CD4-positive, alpha-beta memory T cell (primary cell): ENCODE measurements around the gene GRID1. TPM values are rescaled to one million over a fixed set of nuclear protein-coding genes. Genes with fewer than 3 reads are reported as not detected.

Source experiments
- CTCF ChIA-PET: fragments of 350-600 bp; sonication (Branson Sonifier 250); formaldehyde crosslinking; loops from one replicate; lab custom pipeline; 2021; ENCODE audit warnings: inconsistent platforms; ENCODE audit not compliant: partially characterized antibody; lab: Charles Lee
- POLR2A ChIA-PET: fragments of 350-600 bp; sonication (Branson Sonifier 250); formaldehyde crosslinking; loops from one replicate; lab custom pipeline; 2021; ENCODE audit not compliant: partially characterized antibody; lab: Charles Lee
- DNase-seq, 5 donors: peaks; one replicate each; pipeline versions ENCODE4 v3.0.0 to v3.0.0-alpha.2; 2020 to 2022; ENCODE audit warnings: mixed read lengths in 1 of 5
- H3K27ac ChIP-seq: one replicate; pipeline ENCODE4 v1.7.0; 2013; ENCODE audit warnings: low read depth, low read length
- H3K27me3 ChIP-seq: 2 replicates; pipeline ENCODE4 v1.7.0; 2013; ENCODE audit warnings: mild to moderate bottlenecking, low read length, moderate library complexity; ENCODE audit not compliant: insufficient read depth
- H3K36me3 ChIP-seq: 2 replicates; pipeline ENCODE4 v1.7.0; 2013; ENCODE audit warnings: mild to moderate bottlenecking, low read length, moderate library complexity; ENCODE audit not compliant: insufficient read depth
- H3K4me1 ChIP-seq: 2 replicates; pipeline ENCODE4 v1.7.0; 2013; ENCODE audit warnings: mild to moderate bottlenecking, low read length, moderate library complexity; ENCODE audit not compliant: insufficient read depth
- H3K4me3 ChIP-seq, 2 donors: one replicate each; pipeline ENCODE4 v1.7.0; 2013; ENCODE audit warnings: low read length in 2 of 2, mild to moderate bottlenecking in 1 of 2
- H3K9me3 ChIP-seq, 2 donors: one replicate each; pipeline ENCODE4 v1.7.0; 2013; ENCODE audit warnings: low read length in 2 of 2, control low read depth in 1 of 2; ENCODE audit not compliant: control insufficient read depth in 1 of 2
- H3K27ac Mint-ChIP-seq, 7 donors: one replicate each; pipeline ENCODE4 v1.8.0; 2020 to 2021; ENCODE audit warnings: mixed read lengths in 7 of 7, mild to moderate bottlenecking in 6 of 7, inconsistent platforms in 3 of 7, moderate library complexity in 3 of 7
- H3K27me3 Mint-ChIP-seq, 2 donors: one replicate each; pipeline ENCODE4 v1.8.0; 2020 to 2021; ENCODE audit warnings: mixed read lengths in 2 of 2
- H3K36me3 Mint-ChIP-seq, 2 donors: one replicate each; pipeline ENCODE4 v1.8.0; 2020 to 2021; ENCODE audit warnings: mixed read lengths in 2 of 2, inconsistent platforms in 1 of 2, mild to moderate bottlenecking in 1 of 2
- H3K4me1 Mint-ChIP-seq, 4 donors: one replicate each; pipeline ENCODE4 v1.8.0; 2020 to 2021; ENCODE audit warnings: mixed read lengths in 4 of 4, mild to moderate bottlenecking in 1 of 4
- H3K4me3 Mint-ChIP-seq, 8 donors: one replicate each; pipeline ENCODE4 v1.8.0; 2020 to 2021; ENCODE audit warnings: mixed read lengths in 8 of 8, mild to moderate bottlenecking in 7 of 8, moderate library complexity in 6 of 8, inconsistent platforms in 3 of 8
- H3K9me3 Mint-ChIP-seq, 8 donors: one replicate each; pipeline ENCODE4 v1.8.0; 2020 to 2021; ENCODE audit warnings: mixed read lengths in 8 of 8, mild to moderate bottlenecking in 5 of 8, inconsistent platforms in 3 of 8, moderate library complexity in 1 of 8
- intact Hi-C: fragments of 100-400 bp; cut with micrococcal nuclease; formaldehyde crosslinking; loops from one replicate; pipeline ENCODE4 v1.15.1; 2023
- polyA plus RNA-seq, 2 donors: library from polyadenylated mRNA; unstranded; fragments of 300-500 nt; fragmentation: Illumina TruSeq; gene quantifications; one replicate each; pipeline ENCODE4 v1.2.3, GENCODE V29; 2021
- total RNA-seq, 2 experiments: library from RNA; stranded (reverse); gene quantifications; one replicate each; pipeline ENCODE4 v1.2.3, GENCODE V29; 2021

The GRID1 gene
- total and polyA plus RNA-seq, 4 experiments from 2014 or later: not detected

DNA sequence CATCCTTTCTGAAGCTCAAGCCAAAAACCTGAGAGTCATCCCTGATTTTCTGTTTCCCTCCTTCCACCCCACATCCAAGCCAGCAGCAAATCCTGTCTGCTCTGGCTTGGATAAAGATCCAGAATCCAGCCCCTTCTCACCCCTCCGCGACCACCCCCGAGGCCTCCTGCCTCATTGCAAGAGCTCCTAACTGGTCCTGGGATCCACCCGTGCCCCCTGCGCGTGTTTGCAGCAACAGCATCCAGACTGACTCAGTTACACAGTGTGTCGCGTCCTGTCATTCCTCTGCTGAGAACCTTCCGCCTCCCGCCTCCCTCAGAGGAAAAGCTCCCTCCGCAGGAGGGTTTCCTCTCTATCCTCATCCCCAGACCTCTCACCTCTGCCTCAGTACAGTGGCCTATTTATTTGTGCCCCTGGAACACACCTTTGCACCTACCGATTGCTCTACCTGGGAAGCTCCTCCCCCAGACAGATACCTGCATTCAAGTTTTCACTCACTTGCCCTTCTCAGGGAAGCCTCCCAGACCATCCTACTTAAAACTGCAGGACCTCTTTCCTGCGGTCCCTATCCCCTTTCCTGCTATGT, 21.6 kb upstream of the GRID1 start:
- H3K4me3 Mint-ChIP-seq: peak overlapping the region in 5 of 8 donors; percentile 19 to 66 (median 53)
- no peak overlapping the region for H3K4me3 ChIP-seq
- H3K27ac ChIP-seq: no peak overlapping the region
- no peaks in the 10 kb centered on the region for H3K9me3 ChIP-seq
- H3K27ac Mint-ChIP-seq: no peak overlapping the region
- intact Hi-C loops: no loop called here
- POLR2A ChIA-PET: no interaction called here
- no peaks in the 10 kb centered on the region for H3K9me3 Mint-ChIP-seq
- no peaks in the 10 kb centered on the region for H3K27me3 ChIP-seq
- CTCF ChIA-PET: interaction anchor here (0.7 to 1.3 kb wide), 3 partner anchors 10 to 17 kb away, joined by 3 to 4 read pairs (median 4); no protein-coding TSS in a partner anchor
- no peaks in the 10 kb centered on the region for H3K36me3 ChIP-seq
- peaks cover 5% of the 10 kb centered on the region for H3K4me1 ChIP-seq
- no peak for DNase-seq
- H3K27me3 Mint-ChIP-seq: peaks cover 24% of the 10 kb centered on the region in 2 donors
- H3K4me1 Mint-ChIP-seq: peaks cover 4 to 11% (median 5%) of the 10 kb centered on the region in 4 donors
- H3K36me3 Mint-ChIP-seq: no peaks in the 10 kb centered on the region

DNA sequence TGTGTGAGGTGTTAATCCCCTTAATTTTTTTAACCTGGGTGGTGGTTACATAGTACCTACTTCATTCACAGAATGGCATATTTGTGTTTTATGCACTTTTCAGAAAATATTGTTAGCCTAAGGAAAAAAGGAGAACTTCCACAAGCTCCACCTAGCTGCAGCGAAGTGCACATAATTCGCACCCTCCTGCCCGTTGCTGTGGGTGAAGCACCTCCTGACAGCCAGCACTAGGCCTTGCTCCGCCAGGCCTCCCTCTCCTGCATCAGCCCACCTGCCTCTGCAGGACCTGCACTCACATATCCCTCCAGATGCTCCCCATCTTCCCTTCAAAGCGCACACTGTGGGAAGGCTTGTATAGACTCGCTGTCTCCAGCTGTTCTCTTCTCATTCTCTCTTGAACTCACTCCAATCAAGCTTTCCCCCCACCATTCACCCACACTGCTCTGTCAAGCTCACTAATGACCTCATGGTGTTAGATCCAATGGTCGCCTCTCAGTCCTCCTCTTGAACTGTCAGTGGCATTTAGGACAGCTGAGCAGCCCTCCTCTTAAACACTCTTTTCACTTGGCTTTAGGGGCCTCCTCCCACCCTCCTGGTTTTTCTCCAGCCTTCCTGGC, 20.7 kb upstream of the GRID1 start:
- Histone ChIP-seq H3K27ac (no peak overlapping the region), H3K36me3 (no peaks in the 10 kb centered on the region), H3K4me1 (peaks cover 5% of the 10 kb centered on the region), H3K9me3 (no peaks in the 10 kb centered on the region), H3K27me3 (no peaks in the 10 kb centered on the region), H3K4me3 (no peak overlapping the region)
- ChIA-PET POLR2A (no interaction called here), CTCF (interaction anchor here (1.3 kb wide), 1 partner anchor 9 kb away, joined by 4 read pairs; no protein-coding TSS in a partner anchor)
- H3K9me3 Mint-ChIP-seq: no peaks in the 10 kb centered on the region
- H3K27me3 Mint-ChIP-seq: peaks cover 24% of the 10 kb centered on the region in 2 donors
- no peak for DNase-seq
- intact Hi-C loops: no loop called here
- H3K4me1 Mint-ChIP-seq: peaks cover 4 to 10% (median 5%) of the 10 kb centered on the region in 4 donors
- H3K36me3 Mint-ChIP-seq: no peaks in the 10 kb centered on the region
- peak overlapping the region in 2 of 7 donors; percentile 11 to 53 for H3K27ac Mint-ChIP-seq
- H3K4me3 Mint-ChIP-seq: peak overlapping the region in 2 of 8 donors; percentile 6 to 33

DNA sequence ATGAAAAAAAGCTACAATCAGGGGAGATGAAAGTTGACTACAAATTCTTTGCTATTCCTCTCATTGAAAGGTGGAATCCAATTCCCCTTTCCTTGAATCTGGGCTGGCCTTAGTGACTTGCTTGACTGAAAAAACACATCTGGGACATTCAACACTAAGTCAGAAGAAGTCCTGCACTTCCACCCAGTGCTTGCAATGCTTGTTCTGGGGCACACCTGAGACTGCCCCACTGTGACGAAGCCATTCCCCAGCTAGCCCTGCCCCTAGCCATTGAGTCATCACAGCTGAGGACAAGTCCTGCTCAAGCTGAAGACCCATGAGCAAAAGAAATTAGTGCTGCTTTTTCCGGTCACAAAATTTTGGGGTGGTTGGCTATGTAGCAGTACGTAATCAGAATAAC, 19.2 kb upstream of the GRID1 start:
- Mint-ChIP-seq H3K36me3 (no peaks in the 10 kb centered on the region), H3K4me3 (no peak overlapping the region), H3K9me3 (no peaks in the 10 kb centered on the region), H3K27me3 (peaks cover 24 to 26% of the 10 kb centered on the region in 2 donors), H3K4me1 (peaks cover 4 to 10% (median 5%) of the 10 kb centered on the region in 4 donors), H3K27ac (no peak overlapping the region)
- Histone ChIP-seq H3K4me3 (no peak overlapping the region), H3K4me1 (peaks cover 5% of the 10 kb centered on the region), H3K27me3 (peaks cover 3% of the 10 kb centered on the region), H3K27ac (no peak overlapping the region), H3K36me3 (no peaks in the 10 kb centered on the region), H3K9me3 (no peaks in the 10 kb centered on the region)
- DNase-seq: no peak
- ChIA-PET CTCF (interaction anchor here (0.5 kb wide), 1 partner anchor 183 kb away, joined by 4 read pairs; no protein-coding TSS in a partner anchor), POLR2A (no interaction called here)
- intact Hi-C loops: no loop called here

DNA sequence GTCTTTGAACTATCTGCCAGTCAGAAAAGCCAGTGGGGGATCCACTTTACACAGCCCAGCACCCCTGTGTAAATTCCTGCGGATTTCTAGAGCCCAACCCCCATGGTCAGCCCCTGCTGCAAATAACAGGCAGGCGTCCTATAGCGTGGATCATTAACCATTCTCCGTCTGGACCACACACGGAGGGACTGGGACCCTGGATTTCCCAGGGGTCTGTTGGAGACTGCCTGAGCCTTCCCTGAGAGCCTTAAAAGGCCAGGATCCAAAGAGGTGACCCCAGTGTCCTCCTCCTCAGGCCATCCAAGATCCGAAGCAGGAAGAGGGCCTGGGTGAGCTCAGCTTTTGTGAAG, 11.2 kb upstream of the GRID1 start:
- Histone ChIP-seq H3K9me3 (no peaks in the 10 kb centered on the region), H3K4me3 (no peak overlapping the region), H3K36me3 (no peaks in the 10 kb centered on the region), H3K4me1 (peaks cover 4% of the 10 kb centered on the region), H3K27ac (no peak overlapping the region), H3K27me3 (peaks cover 12% of the 10 kb centered on the region)
- DNase-seq: no peak
- Mint-ChIP-seq H3K36me3 (no peaks in the 10 kb centered on the region), H3K27ac (no peak overlapping the region), H3K9me3 (no peaks in the 10 kb centered on the region), H3K4me1 (peaks cover 0 to 1% (median 0%) of the 10 kb centered on the region in 4 donors), H3K4me3 (no peak overlapping the region), H3K27me3 (peaks cover 15 to 17% of the 10 kb centered on the region in 2 donors)
- intact Hi-C loops: loop anchor here (5.0 to 10.0 kb wide), 2 partner anchors 383 to 1450 kb away; no protein-coding TSS in a partner anchor
- CTCF ChIA-PET: interaction anchor here (0.7 to 6.6 kb wide), 8 partner anchors 10 to 1839 kb away, joined by 3 to 74 read pairs (median 4); no protein-coding TSS in a partner anchor
- POLR2A ChIA-PET: no interaction called here

DNA sequence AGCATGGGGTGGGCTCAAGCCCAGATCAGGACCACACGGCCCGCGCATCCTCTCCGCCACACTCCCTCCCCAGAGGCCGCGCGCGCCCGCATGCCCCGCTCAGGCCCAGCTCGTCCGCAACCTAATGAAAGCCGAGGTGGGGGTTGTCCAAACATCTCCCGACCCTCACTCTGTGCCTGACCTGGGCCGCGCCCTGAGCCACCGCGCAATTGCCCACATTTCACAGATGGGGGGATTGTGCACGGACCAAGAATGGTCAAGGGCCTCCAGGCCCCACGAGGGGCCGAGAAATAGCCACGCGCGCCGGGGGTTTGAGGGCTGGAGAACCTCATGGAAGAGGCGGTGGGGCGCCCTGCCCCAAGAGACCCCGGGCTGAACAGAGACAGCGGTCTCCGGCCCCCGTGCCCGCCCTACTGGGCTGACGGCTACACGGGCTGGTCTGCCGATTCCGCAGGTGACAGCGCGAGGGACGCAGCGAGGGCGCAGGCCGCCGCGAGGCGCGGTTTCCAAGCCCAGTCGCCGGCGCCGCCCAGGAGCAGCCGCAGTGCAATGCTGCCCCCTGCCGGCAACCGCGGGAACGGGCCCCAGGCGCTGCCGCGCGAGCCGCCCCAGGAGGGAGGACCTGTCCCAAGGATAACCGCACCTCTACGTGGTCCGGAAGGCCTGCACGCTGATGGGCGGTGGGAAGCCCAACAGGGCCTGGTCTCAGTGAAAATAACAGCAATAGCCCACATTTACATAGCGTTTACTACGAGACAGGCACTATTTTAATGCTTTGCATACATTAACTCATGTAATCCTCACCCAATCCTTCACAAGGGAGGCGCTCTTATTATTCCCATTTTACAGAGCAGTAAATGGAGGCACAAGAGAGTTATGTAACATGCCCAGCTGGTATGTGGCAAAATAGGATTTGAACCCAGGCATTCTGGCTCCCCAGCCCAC, 10.5 kb upstream of the GRID1 start:
- ChIA-PET POLR2A (no interaction called here), CTCF (interaction anchor here (0.7 to 6.6 kb wide), 9 partner anchors 11 to 1838 kb away, joined by 3 to 74 read pairs (median 4); no protein-coding TSS in a partner anchor)
- H3K4me3 ChIP-seq: no peak overlapping the region
- no peaks in the 10 kb centered on the region for H3K36me3 ChIP-seq
- no peak overlapping the region for H3K27ac ChIP-seq
- peak; percentile 62 to 82 (median 73) for DNase-seq
- Mint-ChIP-seq H3K36me3 (no peaks in the 10 kb centered on the region), H3K27ac (no peak overlapping the region), H3K9me3 (no peaks in the 10 kb centered on the region), H3K4me3 (peak overlapping the region in 2 of 8 donors; percentile 31 to 43), H3K4me1 (peaks cover 0 to 1% (median 0%) of the 10 kb centered on the region in 4 donors), H3K27me3 (peaks cover 15 to 22% of the 10 kb centered on the region in 2 donors)
- no peaks in the 10 kb centered on the region for H3K9me3 ChIP-seq
- intact Hi-C loops: loop anchor here (5.0 to 10.0 kb wide), 2 partner anchors 382 to 1450 kb away; no protein-coding TSS in a partner anchor
- peaks cover 12% of the 10 kb centered on the region for H3K27me3 ChIP-seq
- H3K4me1 ChIP-seq: peaks cover 4% of the 10 kb centered on the region

DNA sequence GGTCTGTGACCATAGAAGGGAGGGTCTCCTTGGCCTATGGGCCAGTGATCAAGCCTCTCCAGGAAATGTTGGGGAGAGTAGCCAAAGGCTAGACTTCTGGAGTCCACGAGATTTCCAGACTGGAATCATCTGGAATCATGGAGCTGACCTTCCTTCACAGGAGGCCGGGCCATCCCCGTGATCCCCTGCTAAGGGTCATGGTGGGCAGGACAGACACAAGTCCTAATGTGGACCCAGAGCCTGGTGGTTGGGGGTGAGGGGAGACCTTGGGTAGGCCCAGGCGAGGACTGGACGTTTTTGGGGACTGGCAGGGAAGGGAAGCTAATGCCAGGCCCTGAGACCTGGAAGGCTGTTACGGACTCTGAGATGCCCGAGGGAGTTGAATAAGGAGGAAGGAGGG, 9.8 kb upstream of the GRID1 start:
- DNase-seq: no peak
- Histone ChIP-seq H3K27ac (no peak overlapping the region), H3K4me1 (peaks cover 4% of the 10 kb centered on the region), H3K9me3 (no peaks in the 10 kb centered on the region), H3K27me3 (peaks cover 12% of the 10 kb centered on the region), H3K4me3 (no peak overlapping the region), H3K36me3 (no peaks in the 10 kb centered on the region)
- H3K4me3 Mint-ChIP-seq: peak overlapping the region in 2 of 8 donors; percentile 8 to 43
- H3K36me3 Mint-ChIP-seq: no peaks in the 10 kb centered on the region
- H3K9me3 Mint-ChIP-seq: no peaks in the 10 kb centered on the region
- ChIA-PET CTCF (interaction anchor here (1.1 to 6.6 kb wide), 4 partner anchors 9 to 1838 kb away, joined by 3 to 74 read pairs (median 6); no protein-coding TSS in a partner anchor), POLR2A (no interaction called here)
- intact Hi-C loops: loop anchor here (5.0 to 10.0 kb wide), 2 partner anchors 382 to 1449 kb away; no protein-coding TSS in a partner anchor
- H3K27ac Mint-ChIP-seq: no peak overlapping the region
- peaks cover 15 to 23% of the 10 kb centered on the region in 2 donors for H3K27me3 Mint-ChIP-seq
- H3K4me1 Mint-ChIP-seq: peaks cover 0 to 1% (median 0%) of the 10 kb centered on the region in 4 donors
